GM12892 (cell line): ENCODE data around the gene ATP2C1.

Experiments used
- POLR2A ChIP-seq: IDR thresholded peaks from 2 replicates; pipeline ENCODE4 v1.6.1; 2011; ENCODE audit warnings: low read depth, low read length, control low read depth
- POLR2AphosphoS5 ChIP-seq: IDR thresholded peaks from 2 replicates; pipeline ENCODE4 v1.6.1; 2011; ENCODE audit warnings: low read depth, low read length, control low read depth

- TF ChIP-seq POLR2AphosphoS5 (no peak), POLR2A (no peak)
These were observed 3.4 kb downstream of the ATP2C1 start for GRCh38 chr3:130897316-130897715.
